IPS-18a (cell line): ENCODE data around the gene ADGRE2.

Experiments used
- H3K27ac ChIP-seq: one replicate; pipeline ENCODE4 v1.5.1; 2013; ENCODE audit warnings: low read length
- H3K27me3 ChIP-seq: one replicate; pipeline ENCODE4 v1.6.1; 2013; ENCODE audit warnings: mild to moderate bottlenecking, low read length; ENCODE audit not compliant: control insufficient read depth, insufficient read depth
- H3K36me3 ChIP-seq: one replicate; pipeline ENCODE4 v1.6.1; 2013; ENCODE audit warnings: low read depth, low read length; ENCODE audit not compliant: control insufficient read depth
- H3K4me1 ChIP-seq: one replicate; pipeline ENCODE4 v1.6.1; 2013; ENCODE audit warnings: low read depth, low read length; ENCODE audit not compliant: control insufficient read depth
- H3K4me3 ChIP-seq: one replicate; pipeline ENCODE4 v1.5.1; 2013; ENCODE audit warnings: low read length
- H3K9ac ChIP-seq: one replicate; pipeline ENCODE4 v1.6.1; 2013; ENCODE audit warnings: mild to moderate bottlenecking, low read length, moderate library complexity
- H3K9me3 ChIP-seq: one replicate; pipeline ENCODE4 v1.6.1; 2013; ENCODE audit warnings: low read depth, low read length; ENCODE audit not compliant: control insufficient read depth

The ADGRE2 gene

DNA sequence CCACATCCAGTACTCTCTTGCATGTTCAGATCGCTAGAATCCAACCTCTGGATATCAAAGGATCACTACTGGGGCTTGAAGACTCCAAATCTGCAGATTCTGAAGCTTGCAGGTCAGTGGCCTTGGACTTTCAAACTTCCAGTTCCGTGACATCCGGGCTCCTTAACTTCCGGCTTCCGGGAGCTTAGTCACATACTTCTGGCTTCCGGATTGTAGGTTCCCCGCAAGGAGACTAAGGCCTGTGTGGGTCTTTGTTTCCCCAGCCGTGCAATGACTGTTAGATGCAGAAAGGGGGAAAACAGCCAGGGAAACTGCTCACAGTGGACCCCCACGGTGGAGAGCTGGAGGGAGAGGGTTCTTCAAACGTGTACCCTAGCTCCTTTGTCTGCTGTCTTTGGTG is 47.2 kb downstream of the ADGRE2 start:
- peaks cover 30% of the 10 kb centered on the region for H3K9me3 ChIP-seq
- no peak overlapping the region for H3K9ac ChIP-seq
- H3K4me1 ChIP-seq, result no peaks in the 10 kb centered on the region
- H3K36me3 ChIP-seq, result no peaks in the 10 kb centered on the region
- no peak overlapping the region for H3K27ac ChIP-seq
- no peak overlapping the region for H3K4me3 ChIP-seq
- H3K27me3 ChIP-seq, result no peaks in the 10 kb centered on the region

DNA sequence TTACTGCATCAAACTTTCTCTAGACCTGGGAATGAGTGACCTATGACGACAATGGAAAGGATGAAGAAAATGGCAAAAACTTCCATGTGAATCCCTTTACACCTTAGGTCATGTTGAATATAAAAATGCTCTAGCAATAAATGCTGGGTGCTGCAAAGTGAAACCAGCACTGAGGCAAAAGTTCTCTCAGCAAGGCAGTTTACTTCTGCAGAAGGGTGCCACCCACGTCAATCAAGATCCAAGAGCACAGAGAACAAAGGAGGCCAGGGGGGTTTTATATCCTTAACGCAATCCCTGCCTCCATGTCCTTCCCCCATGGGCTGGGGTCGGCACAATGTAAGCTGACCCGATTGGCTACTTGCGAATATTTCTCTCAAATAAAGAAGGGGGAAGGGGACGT is 49.8 kb downstream of the ADGRE2 start:
- Histone ChIP-seq H3K4me3 (no peak overlapping the region), H3K27me3 (no peaks in the 10 kb centered on the region)

DNA sequence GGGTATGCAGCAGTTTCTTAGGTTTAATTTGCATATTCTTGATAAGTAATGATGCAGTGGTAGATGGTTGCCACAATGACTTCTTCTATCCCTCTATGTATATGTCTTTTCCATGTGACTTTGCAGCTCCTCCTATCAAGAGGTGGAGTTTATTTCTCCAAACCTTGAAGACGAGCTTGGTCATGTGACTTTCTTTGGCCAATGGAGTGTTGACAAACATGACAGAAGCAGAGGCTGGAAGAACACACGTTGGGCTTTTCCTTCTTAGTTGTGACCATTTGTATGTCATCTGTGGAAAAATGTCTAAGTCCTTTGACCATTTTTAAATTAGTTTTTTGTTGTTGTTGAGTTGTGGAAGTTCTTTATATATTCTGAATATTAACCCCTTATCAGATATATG is 56.2 kb downstream of the ADGRE2 start:
- Histone ChIP-seq H3K36me3 (peaks cover 13% of the 10 kb centered on the region), H3K4me1 (no peaks in the 10 kb centered on the region), H3K9me3 (peaks cover 64% of the 10 kb centered on the region), H3K27ac (no peak overlapping the region), H3K4me3 (no peak overlapping the region), H3K9ac (no peak overlapping the region), H3K27me3 (no peaks in the 10 kb centered on the region)

More for the DNA sequence above, 49.8 kb downstream of the ADGRE2 start:
- Histone ChIP-seq H3K36me3 (no peaks in the 10 kb centered on the region), H3K27ac (no peak overlapping the region), H3K9me3 (peaks cover 26% of the 10 kb centered on the region), H3K4me1 (no peaks in the 10 kb centered on the region), H3K9ac (no peak overlapping the region)

DNA sequence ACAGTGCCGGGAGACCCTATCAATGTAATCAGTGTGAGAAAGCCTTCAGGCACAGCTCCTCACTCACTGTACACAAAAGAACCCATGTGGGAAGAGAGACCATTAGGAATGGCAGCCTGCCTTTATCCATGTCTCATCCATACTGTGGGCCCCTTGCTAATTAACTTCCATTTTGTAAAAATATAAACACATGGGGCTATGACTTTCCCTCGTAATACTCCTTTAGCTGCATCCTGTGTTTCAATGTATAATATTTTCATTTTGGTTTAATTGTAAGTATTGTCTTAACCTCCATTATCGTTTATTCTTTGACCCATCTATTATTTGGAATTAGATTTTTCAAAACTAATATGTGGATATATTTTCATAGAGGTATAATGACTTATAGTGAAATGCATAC is 59.2 kb downstream of the ADGRE2 start:
- H3K9ac ChIP-seq, result no peak overlapping the region
- no peaks in the 10 kb centered on the region for H3K27me3 ChIP-seq
- H3K9me3 ChIP-seq, result peaks cover 52% of the 10 kb centered on the region
- H3K4me1 ChIP-seq, result no peaks in the 10 kb centered on the region
- no peak overlapping the region for H3K4me3 ChIP-seq
- no peak overlapping the region for H3K27ac ChIP-seq
- peaks cover 13% of the 10 kb centered on the region for H3K36me3 ChIP-seq

DNA sequence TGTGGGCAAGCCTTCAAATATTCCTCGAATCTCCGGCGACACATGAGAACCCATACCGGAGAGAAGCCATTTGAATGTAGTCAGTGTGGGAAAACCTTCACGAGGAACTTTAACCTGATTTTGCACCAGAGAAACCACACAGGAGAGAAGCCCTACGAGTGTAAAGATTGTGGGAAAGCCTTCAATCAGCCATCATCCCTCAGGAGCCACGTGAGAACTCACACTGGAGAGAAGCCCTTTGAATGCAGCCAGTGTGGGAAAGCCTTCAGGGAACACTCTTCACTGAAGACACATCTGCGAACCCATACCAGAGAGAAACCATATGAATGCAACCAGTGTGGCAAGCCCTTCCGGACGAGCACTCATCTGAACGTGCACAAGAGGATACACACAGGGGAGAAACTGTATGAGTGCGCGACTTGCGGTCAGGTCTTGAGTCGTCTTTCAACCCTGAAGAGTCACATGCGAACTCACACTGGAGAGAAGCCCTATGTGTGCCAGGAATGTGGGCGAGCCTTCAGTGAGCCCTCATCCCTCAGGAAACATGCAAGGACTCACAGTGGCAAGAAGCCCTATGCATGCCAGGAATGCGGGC is 59.7 kb downstream of the ADGRE2 start:
- Histone ChIP-seq H3K27ac (no peak overlapping the region), H3K27me3 (no peaks in the 10 kb centered on the region), H3K9me3 (peaks cover 52% of the 10 kb centered on the region), H3K36me3 (peaks cover 13% of the 10 kb centered on the region), H3K4me1 (no peaks in the 10 kb centered on the region), H3K4me3 (no peak overlapping the region), H3K9ac (no peak overlapping the region)

DNA sequence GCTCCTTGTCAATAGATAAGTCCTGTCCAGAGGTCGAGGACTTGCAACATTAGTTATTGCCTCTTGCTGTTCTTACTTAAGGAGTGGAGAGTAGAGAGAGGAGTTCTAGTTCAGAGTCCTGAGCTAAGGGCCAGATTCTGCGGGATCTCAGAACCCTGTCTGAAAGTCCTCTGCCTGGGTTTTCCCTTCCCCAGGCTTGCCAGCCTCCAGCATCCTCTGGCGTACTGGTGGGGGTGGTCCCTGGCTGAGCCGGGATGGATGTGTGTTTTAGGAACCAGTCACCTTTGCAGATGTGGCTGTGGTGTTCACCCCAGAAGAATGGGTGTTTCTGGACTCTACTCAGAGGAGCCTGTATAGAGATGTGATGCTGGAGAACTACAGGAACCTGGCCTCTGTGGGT is 62.5 kb downstream of the ADGRE2 start:
- H3K27ac ChIP-seq, result no peak overlapping the region
- H3K9me3 ChIP-seq, result peaks cover 33% of the 10 kb centered on the region
- no peaks in the 10 kb centered on the region for H3K4me1 ChIP-seq
- no peaks in the 10 kb centered on the region for H3K27me3 ChIP-seq
- H3K4me3 ChIP-seq, result no peak overlapping the region
- no peak overlapping the region for H3K9ac ChIP-seq
- peaks cover 13% of the 10 kb centered on the region for H3K36me3 ChIP-seq

DNA sequence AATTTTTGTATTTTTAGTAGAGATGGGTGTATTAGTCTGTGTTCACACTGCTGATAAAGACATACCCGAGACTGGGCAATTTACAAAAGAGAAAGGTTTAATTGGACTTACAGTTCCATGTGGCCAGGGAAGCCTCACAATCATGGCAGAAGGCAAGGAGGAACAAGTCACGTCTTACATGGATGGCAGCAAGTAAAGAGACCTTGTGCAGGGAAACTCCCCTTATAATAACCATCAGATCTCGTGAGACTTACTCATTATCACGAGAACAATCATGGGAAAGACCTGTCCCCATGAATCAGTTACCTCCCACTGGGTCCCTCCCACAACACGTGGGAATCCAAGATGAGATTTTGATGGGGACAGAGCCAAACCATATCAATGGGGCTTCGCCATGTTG is 73.9 kb downstream of the ADGRE2 start:
- Histone ChIP-seq H3K9ac (no peak overlapping the region), H3K36me3 (peaks cover 37% of the 10 kb centered on the region), H3K4me3 (no peak overlapping the region), H3K9me3 (peaks cover 4% of the 10 kb centered on the region), H3K4me1 (no peaks in the 10 kb centered on the region), H3K27ac (no peak overlapping the region), H3K27me3 (no peaks in the 10 kb centered on the region)

DNA sequence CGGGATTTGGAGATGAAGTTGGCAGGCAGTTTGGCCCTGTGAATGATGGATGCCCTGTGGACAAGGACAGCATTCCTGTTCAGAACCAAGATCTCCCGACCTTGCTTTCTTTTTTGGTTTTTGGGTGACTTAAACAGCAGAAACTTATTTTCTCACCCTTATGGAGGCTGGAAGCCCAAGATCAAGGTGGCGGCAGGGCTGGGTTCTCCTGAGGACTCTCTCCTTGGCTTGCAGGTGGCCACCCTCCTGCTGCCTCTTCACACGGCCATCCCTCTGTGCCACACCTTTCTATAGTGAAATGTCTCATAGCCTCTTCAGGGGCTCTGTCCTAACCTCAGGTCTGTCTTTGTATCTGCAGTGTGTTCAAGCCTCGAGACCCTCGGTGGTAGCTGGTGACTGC is 74.5 kb downstream of the ADGRE2 start:
- Histone ChIP-seq H3K4me3 (no peak overlapping the region), H3K9me3 (peaks cover 4% of the 10 kb centered on the region), H3K36me3 (peaks cover 39% of the 10 kb centered on the region), H3K4me1 (no peaks in the 10 kb centered on the region), H3K27me3 (no peaks in the 10 kb centered on the region), H3K27ac (no peak overlapping the region), H3K9ac (no peak overlapping the region)

DNA sequence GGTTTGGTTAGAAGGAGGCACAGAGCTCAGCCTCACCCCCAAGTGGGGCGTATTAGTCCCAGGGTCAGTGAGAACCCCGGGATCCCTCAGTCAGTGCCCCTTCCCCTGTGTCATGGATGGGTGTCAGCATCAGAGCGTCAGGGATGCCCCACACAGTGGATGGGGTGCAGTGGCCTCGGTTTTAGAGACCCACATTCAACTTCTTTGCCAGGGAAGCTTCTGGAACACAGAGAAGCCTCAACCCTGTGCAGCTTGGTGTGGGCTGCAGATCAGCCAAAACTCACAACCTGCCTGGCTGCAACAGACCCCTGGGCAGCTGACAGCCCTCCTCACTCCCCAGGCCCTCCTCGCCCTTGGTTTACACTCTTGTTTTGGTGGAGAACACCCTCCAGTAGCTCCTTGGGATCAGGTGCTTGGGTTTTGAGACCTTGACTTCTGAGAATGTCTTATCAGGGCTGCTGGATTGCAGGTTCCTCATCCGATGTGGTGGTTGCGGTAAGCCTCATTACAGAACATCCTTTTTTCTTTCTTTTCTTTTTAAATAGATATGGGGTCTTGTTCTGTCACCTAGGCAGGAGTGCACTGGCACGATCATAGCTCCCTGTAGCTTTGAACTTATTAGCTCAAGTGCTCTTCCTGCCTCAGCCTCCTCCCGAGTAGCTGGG is 77.5 kb downstream of the ADGRE2 start:
- H3K36me3 ChIP-seq, result peaks cover 32% of the 10 kb centered on the region
- no peak overlapping the region for H3K9ac ChIP-seq

DNA sequence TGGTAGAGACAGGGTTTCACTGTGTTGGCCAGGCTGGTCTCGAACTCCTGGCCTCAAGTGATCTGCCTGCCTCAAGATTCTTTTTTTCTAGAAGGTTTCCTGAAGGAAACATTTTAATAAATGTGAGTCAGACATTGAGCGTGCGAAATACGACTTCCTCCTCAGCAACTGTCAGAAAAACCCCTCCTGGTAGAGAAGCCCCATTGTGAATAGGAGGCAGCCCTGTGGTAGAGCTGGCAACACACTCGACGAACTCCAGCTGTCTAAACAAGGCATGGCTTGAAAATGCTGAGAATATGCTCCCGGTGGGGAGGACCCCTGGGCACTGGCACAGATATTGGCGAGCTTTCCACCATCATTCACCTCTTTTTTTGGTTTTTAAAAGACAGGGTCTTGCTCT is 78.7 kb downstream of the ADGRE2 start:
- no peak overlapping the region for H3K9ac ChIP-seq
- H3K36me3 ChIP-seq, result peaks cover 32% of the 10 kb centered on the region
- H3K4me3 ChIP-seq, result no peak overlapping the region
- no peaks in the 10 kb centered on the region for H3K4me1 ChIP-seq
- no peaks in the 10 kb centered on the region for H3K27me3 ChIP-seq
- no peaks in the 10 kb centered on the region for H3K9me3 ChIP-seq
- no peak overlapping the region for H3K27ac ChIP-seq

More for the DNA sequence above, 77.5 kb downstream of the ADGRE2 start:
- Histone ChIP-seq H3K27me3 (no peaks in the 10 kb centered on the region), H3K4me3 (no peak overlapping the region), H3K9me3 (no peaks in the 10 kb centered on the region), H3K4me1 (no peaks in the 10 kb centered on the region), H3K27ac (no peak overlapping the region)

DNA sequence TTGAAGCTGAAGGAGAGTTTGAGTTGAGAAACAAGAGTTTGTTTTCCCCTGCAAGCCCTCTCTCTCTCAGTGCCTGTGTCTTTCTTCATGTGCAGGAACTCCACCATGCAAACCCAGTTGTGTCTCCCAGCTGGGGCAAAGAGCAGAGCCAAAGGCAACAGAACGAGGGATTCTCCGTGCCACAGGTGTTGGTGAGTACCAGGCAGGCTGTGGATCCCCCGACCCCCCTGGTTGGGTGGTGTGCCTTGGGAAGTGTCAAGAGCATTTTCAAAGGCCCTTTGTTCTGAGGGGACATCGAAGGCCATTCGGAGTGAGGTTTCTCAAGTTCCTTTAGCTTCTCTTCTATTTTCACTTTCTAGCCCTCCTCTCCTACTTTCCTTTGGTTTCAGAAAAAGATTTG is 82.9 kb downstream of the ADGRE2 start:
- H3K36me3 ChIP-seq, result peaks cover 21% of the 10 kb centered on the region

DNA sequence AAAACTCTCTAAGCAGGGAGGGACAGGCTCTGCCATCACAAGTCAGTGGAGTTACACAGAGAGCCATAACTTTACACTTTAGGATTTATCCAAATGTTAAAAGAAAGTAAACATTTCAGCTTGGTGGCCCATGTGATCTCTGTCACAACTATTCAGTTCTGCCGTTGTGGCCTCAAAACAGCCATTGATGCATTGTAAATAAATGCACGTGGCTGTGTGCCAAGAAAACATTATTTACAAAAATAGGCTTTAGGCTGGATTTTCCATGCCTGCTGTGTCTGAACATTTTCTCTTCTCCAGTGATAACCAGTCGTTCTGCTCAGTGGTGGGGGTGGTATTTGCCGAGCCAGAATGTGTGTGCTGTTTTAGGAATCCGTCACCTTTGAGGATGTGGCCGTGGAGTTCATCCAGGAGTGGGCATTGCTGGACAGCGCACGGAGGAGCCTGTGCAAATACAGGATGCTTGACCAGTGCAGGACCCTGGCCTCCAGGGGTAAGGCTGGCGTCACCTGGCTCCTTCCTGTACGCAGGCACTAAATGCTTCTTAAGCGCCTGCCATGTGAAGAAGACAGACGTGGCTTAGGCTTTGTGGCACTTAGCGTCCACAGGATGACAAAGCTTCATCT is 83.6 kb downstream of the ADGRE2 start:
- H3K9ac ChIP-seq, result no peak overlapping the region
- peaks cover 14% of the 10 kb centered on the region for H3K36me3 ChIP-seq
- H3K27me3 ChIP-seq, result no peaks in the 10 kb centered on the region
- no peak overlapping the region for H3K4me3 ChIP-seq
- no peaks in the 10 kb centered on the region for H3K9me3 ChIP-seq
- H3K27ac ChIP-seq, result no peak overlapping the region
- no peaks in the 10 kb centered on the region for H3K4me1 ChIP-seq

More for the DNA sequence above, 82.9 kb downstream of the ADGRE2 start:
- Histone ChIP-seq H3K27ac (no peak overlapping the region), H3K4me3 (no peak overlapping the region), H3K9me3 (no peaks in the 10 kb centered on the region), H3K27me3 (no peaks in the 10 kb centered on the region), H3K4me1 (no peaks in the 10 kb centered on the region), H3K9ac (no peak overlapping the region)
